SH-SY5Y (cell line): Measurements from ENCODE around the gene BPIFB4.

Experiments
- GATA2 ChIP-seq: IDR thresholded peaks from 2 replicates; pipeline ENCODE4 v1.6.1; 2011; ENCODE audit warnings: mild to moderate bottlenecking, low read depth, low read length
- GATA3 ChIP-seq: IDR thresholded peaks from 2 replicates; pipeline ENCODE4 v1.6.1; 2011; ENCODE audit warnings: low read depth, mild to moderate bottlenecking, low read length, moderate library complexity

DNA sequence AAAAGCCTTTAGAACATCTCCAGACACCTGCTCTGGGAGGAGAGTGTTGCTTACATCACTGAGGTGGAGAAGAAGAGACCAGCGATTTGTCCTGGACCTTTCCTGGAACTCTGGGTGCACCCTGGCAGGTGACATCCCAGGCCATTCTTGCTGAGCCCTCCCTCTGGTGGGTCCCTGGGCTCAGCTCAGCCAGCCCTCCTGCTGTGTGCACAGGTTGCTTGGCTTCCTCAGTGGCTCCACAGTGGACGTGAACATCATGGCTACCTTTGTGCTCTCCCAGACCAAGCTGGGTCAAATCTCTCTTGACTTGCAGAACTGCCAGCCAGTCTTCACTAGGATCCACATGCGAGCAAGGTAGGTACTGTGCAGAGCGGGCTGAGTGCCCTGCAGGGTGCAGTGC, 68.6 kb downstream of the BPIFB4 start:
- TF ChIP-seq GATA2 (no peak), GATA3 (no peak)
